IPS DF 6.9 (cell line): ENCODE results near the gene PCAT7.
"Not testable (repeated sequence)": the region's sequence is repeated elsewhere in the genome, so short reads cannot be mapped to it uniquely, and the experiment has no call there.

ENCODE experiments used
- DNase-seq: peaks from one replicate; pipeline ENCODE4 v3.0.0-alpha.2; 2013; ENCODE audit warnings: low read depth, low spot score
- H3K27ac ChIP-seq: one replicate; pipeline ENCODE4 v1.5.1; 2013; ENCODE audit warnings: low read length, control low read depth
- H3K27me3 ChIP-seq: 2 replicates; pipeline ENCODE4 v1.6.1; 2013; ENCODE audit warnings: mild to moderate bottlenecking, low read length; ENCODE audit not compliant: control insufficient read depth, insufficient read depth
- H3K36me3 ChIP-seq: 2 replicates; pipeline ENCODE4 v1.6.1; 2013; ENCODE audit warnings: low read length; ENCODE audit not compliant: control insufficient read depth, insufficient read depth
- H3K4me1 ChIP-seq: 2 replicates; pipeline ENCODE4 v1.6.1; 2013; ENCODE audit warnings: low read length; ENCODE audit not compliant: control insufficient read depth, insufficient read depth
- H3K4me3 ChIP-seq: 2 replicates; pipeline ENCODE4 v1.5.1; 2013; ENCODE audit warnings: mild to moderate bottlenecking, low read length
- H3K9me3 ChIP-seq: 2 replicates; pipeline ENCODE4 v1.6.1; 2013; ENCODE audit warnings: low read length, inconsistent platforms; ENCODE audit not compliant: control insufficient read depth, insufficient read depth
- WGBS: extraction: QIAGEN DNeasy Blood & Tissue Kit; methylation state at CpG from one replicate; pipeline ENCODE4 v1.1.7; 2013; ENCODE audit warnings: mixed read lengths, missing lambda C conversion rate; ENCODE audit not compliant: insufficient read length, insufficient coverage; 5-methylcytosine and 5-hydroxymethylcytosine counted together

PCAT7 gene

DNA sequence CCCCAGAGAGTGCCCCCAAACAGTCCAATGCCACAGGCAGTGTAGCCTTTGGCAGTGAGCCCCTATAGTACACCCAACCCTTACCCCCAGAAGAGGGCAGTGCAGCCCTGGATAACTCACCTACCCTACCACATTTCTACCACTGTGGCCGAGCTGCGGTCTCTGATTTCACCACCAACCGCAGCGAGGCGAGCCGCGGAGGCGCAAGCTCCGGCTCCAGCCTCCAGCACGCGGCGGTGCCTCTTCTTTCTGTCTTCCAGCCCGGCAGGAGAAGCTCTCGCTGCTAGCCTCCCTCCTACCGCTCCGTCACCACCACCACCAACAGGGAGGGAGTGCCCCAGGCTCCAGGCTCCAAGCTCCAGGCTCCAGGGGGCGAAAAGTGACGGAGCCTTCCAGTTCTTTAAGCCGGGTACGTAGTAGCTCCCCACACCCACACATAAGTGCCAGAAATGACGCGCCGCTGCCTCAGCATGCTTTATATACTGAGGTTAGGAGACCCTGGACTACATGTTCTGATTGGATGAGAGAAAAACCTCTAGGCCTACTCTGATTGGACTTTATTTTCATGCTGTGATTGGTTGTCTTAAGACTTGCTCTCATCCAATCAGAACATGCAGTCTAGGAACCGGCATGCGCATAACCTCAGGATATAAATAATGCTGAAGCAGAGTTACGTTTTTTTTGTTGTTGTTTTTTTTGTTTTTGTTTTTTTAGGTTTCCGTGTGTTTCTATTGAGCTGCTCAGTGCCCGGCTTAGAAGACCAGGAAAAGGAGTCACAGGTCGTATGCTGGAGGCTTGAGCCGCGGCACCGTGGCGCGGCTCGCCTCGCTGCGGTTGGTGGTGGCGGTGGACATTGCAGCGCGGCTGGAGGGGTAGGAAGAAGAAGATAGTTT, at the start of gene PCAT7:
PCAT7 (plus strand) TSS at position 645 of the 893 bp plus-strand sequence.
- no CpG with 5 or more reads among the region's 40 CpGs for WGBS
- Histone ChIP-seq H3K36me3 (no peaks in the 10 kb centered on the region), H3K27me3 (no peaks in the 10 kb centered on the region), H3K4me1 (no peaks in the 10 kb centered on the region), H3K9me3 (no peaks in the 10 kb centered on the region), H3K27ac (no peak within 1 kb of the TSS), H3K4me3 (peak within 1 kb of the TSS; percentile 90)
- DNase-seq, result peak; percentile 57

DNA sequence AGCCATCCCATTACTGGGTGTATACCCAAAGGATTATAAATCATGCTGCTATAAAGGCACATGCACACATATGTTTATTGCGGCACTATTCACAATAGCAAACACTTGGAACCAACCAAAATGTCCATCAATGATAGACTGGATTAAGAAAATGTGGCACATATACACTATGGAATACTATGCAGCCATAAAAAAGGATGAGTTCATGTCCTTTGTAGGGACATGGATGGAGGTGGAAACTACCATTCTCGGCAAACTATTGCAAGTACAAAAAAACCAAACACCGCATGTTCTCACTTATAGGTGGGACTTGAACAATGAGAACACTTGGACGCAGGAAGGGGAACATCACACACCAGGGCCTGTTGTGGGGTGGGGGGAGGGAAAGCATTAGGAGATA, 48.5 kb upstream of the PCAT7 start:
- H3K9me3 ChIP-seq, H3K4me3 ChIP-seq: not testable (repeated sequence)
- no CpG with 5 or more reads among the region's 4 CpGs for WGBS

GRCh38 chr9:94507531-94508258, 47.2 kb upstream of the PCAT7 start:
- H3K4me1 ChIP-seq, result no peaks in the 10 kb centered on the region
- no peak overlapping the region for H3K27ac ChIP-seq
- DNase-seq, result no peak
- H3K36me3 ChIP-seq, result no peaks in the 10 kb centered on the region
- H3K27me3 ChIP-seq, result no peaks in the 10 kb centered on the region
- no peak overlapping the region for H3K4me3 ChIP-seq
- no CpG with 5 or more reads among the region's 7 CpGs for WGBS
- no peaks in the 10 kb centered on the region for H3K9me3 ChIP-seq

More for the DNA sequence above, 48.5 kb upstream of the PCAT7 start:
- not testable (repeated sequence) for H3K27me3 ChIP-seq, H3K27ac ChIP-seq, H3K4me1 ChIP-seq, DNase-seq, H3K36me3 ChIP-seq

- DNase-seq, result no peak
- Histone ChIP-seq H3K4me1 (no peaks in the 10 kb centered on the region), H3K36me3 (no peaks in the 10 kb centered on the region), H3K9me3 (no peaks in the 10 kb centered on the region), H3K27ac (no peak overlapping the region), H3K4me3 (no peak overlapping the region), H3K27me3 (no peaks in the 10 kb centered on the region)
- WGBS, result no CpG with 5 or more reads among the region's 6 CpGs
Measured at GRCh38 chr9:94511134-94511954, 43.5 kb upstream of the PCAT7 start.

DNA sequence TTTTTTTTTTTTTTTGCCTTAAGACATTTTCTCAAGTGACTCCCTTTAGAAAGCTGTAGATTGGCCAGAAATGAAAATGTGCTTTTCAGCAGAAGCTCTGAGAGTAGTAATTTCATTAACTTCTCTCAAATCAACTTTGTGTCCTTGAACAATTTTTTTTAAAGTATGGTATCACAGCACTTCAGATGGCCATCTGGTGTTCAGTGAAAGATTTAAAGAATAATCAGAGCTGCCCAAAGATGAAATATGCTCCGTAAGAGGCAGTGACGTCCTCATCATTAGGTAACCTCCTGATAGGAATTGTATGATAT, 43.0 kb upstream of the PCAT7 start:
- no peaks in the 10 kb centered on the region for H3K27me3 ChIP-seq
- WGBS, result no CpG with 5 or more reads among the region's 2 CpGs
- H3K36me3 ChIP-seq, result no peaks in the 10 kb centered on the region
- no peaks in the 10 kb centered on the region for H3K4me1 ChIP-seq
- H3K27ac ChIP-seq, result no peak overlapping the region
- no peak for DNase-seq
- no peaks in the 10 kb centered on the region for H3K9me3 ChIP-seq
- no peak overlapping the region for H3K4me3 ChIP-seq

DNA sequence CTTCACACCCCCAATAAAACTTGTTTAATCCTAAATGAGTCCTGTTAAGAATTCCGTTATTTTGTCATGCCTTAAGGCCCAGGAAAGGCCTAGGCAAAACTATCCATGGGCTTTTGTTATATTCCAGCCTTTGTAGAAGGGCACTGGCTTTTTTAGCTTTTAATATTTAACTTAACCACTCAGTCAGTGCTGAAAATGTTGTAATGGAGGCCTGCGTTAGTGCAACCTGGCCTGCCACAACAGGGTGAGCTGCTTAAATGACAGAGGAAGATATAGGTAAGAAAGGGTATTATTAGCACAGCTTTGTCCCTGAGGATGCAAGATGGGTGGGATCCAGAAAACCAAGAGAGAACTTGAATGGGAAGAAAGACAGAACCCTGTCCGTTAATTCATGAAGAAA, 40.2 kb upstream of the PCAT7 start:
- no peak for DNase-seq
- Histone ChIP-seq H3K9me3 (no peaks in the 10 kb centered on the region), H3K27ac (no peak overlapping the region), H3K36me3 (no peaks in the 10 kb centered on the region), H3K4me3 (no peak overlapping the region), H3K27me3 (no peaks in the 10 kb centered on the region), H3K4me1 (no peaks in the 10 kb centered on the region)
- WGBS, result no CpG with 5 or more reads among the region's 3 CpGs

DNA sequence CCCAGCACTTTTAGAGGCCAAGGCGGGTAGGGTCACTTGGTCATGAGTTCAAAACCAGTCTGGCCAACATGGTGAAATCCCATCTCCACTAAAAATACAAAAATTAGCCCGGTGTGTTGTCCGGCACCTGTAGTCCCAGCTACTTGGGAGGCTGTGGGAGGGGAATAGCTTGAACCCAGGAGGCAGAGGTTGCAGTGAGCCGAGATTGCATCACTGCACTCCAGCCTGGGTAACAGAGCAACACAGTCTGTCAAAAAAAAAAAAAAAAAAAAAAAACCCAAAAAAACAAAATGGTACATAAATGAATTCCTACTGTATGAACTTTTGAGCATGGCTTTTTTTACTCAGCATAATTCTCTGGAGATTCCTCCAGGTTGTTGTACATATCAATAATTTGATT, 37.6 kb upstream of the PCAT7 start:
- Histone ChIP-seq H3K4me3 (no peak overlapping the region), H3K4me1 (no peaks in the 10 kb centered on the region), H3K27me3 (no peaks in the 10 kb centered on the region), H3K9me3 (no peaks in the 10 kb centered on the region), H3K27ac (no peak overlapping the region), H3K36me3 (no peaks in the 10 kb centered on the region)
- no peak for DNase-seq
- no CpG with 5 or more reads among the region's 4 CpGs for WGBS

DNA sequence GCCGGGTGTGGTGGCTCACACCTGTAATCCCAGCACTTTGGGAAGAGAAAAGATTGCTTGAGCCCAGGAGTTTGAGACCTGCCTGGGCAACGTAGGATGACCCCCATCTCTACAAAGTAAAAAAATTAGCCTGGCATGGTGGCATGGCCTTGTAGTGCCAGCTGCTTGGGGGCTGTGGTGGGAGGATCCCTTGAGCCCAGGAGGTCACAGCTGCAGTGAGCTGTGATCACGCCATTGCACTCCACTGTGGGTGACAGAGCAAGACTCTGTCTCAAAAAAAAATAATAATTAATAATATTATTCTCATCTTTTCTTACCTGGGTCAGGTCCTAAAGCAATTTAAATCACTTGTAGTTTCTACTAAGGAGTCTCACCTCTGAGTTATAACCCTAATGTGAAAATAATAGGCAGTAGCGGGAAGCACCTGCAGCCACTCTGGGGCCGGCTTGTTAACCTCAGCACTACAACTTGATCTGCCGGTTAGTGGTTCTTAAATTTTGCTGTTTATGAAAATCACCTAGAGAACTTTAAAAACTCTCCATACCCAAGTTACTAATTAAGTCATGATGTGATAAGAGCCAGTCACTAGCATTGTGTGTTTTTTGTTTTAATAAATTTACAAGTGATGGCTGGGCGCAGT, 29.4 kb upstream of the PCAT7 start:
- Histone ChIP-seq H3K4me1 (no peaks in the 10 kb centered on the region), H3K27me3 (no peaks in the 10 kb centered on the region), H3K9me3 (no peaks in the 10 kb centered on the region), H3K36me3 (no peaks in the 10 kb centered on the region), H3K4me3 (no peak overlapping the region), H3K27ac (no peak overlapping the region)
- WGBS, result no CpG with 5 or more reads among the region's 7 CpGs
- no peak for DNase-seq

- H3K27me3 ChIP-seq, result no peaks in the 10 kb centered on the region
- no peaks in the 10 kb centered on the region for H3K9me3 ChIP-seq
- no CpG with 5 or more reads among the region's 1 CpG for WGBS
- H3K36me3 ChIP-seq, result no peaks in the 10 kb centered on the region
- DNase-seq, result no peak
- no peaks in the 10 kb centered on the region for H3K4me1 ChIP-seq
- no peak overlapping the region for H3K27ac ChIP-seq
- H3K4me3 ChIP-seq, result no peak overlapping the region
Measured at GRCh38 chr9:94526271-94526670, 28.6 kb upstream of the PCAT7 start.

GRCh38 chr9:94526951-94527350, 27.9 kb upstream of the PCAT7 start:
- H3K9me3 ChIP-seq, result no peaks in the 10 kb centered on the region
- no peak overlapping the region for H3K27ac ChIP-seq
- no peaks in the 10 kb centered on the region for H3K4me1 ChIP-seq
- no peak overlapping the region for H3K4me3 ChIP-seq
- WGBS, result no CpG with 5 or more reads among the region's 1 CpG
- H3K27me3 ChIP-seq, result no peaks in the 10 kb centered on the region
- H3K36me3 ChIP-seq, result no peaks in the 10 kb centered on the region
- DNase-seq, result no peak
